HG03175 (cell line): Measurements from ENCODE around the gene TMEM176B.
A peak's percentile ranks its signal among the peaks of the same experiment; 100 is the strongest.

Experiments
- ATAC-seq: cut with Tn5 transposase; IDR thresholded peaks from one replicate; pipeline ENCODE4 v1.9.1; 2021; ENCODE audit warnings: mild to moderate bottlenecking, moderate library complexity; ENCODE audit not compliant: unreplicated experiment

The TMEM176B gene

GRCh38 chr7:150754951-150755350 is 45.2 kb downstream of the TMEM176B start:
- ATAC-seq = no peak

DNA sequence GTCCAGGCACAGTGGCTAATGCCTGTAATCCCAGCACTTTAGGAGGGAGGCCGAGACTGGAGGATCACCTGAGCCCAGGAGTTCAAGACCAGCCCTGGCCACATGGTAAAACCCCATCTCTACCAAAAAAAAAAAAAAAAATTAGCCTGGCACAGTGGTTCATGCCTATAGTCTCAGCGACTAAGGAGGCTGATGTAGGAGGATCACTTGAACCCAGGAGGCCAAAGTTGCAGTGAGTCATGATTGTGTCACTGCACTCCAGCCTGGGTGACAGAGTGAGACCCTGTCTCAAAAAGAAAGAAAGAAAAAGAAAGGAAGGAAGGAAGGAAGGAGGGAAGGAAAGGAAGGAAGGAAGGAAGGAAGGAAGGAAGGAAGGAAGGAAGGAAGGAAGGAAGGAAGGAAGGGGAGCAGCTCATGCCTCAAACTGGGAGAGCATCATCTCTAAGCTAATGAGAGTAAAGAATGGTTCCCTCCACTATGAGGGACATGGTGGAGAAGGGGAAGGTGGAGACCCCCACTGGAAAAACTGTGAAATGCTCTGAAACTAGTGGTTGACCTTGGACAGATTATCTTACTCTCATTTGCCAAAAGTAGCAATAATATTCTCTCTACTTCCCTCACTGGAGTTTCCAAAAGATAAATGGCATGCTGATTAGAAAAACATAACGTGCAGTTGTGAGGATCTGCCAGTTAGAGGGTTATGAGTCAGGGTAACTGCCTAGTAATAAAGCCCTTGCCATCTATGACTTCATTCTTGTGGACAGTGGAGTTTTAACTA is 46.1 kb downstream of the TMEM176B start:
- peak; percentile 37 for ATAC-seq

DNA sequence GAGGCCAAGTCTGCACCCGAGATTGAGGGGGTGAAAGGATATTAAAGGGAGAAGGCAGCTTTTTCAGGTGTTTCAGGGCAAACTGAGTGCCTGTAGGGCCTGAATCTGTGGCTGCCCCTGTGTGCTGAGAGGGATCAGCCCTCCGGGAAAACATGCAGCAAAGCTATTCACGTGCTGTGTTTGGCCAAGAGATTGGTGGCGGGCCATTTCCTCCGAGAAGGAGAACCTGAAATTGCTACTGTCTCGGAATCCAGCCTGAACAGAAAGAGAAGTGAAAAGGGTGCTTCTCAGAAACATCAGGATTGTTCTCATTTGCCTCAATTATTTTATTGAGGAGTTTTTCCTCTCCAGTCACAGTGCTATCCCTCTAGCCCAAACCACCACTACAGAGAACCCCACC is 46.9 kb downstream of the TMEM176B start:
- ATAC-seq = no peak

- no peak for ATAC-seq
Observed at GRCh38 chr7:150751702-150752101, 48.5 kb downstream of the TMEM176B start.

GRCh38 chr7:150748376-150748775 is 51.8 kb downstream of the TMEM176B start:
- ATAC-seq = no peak

DNA sequence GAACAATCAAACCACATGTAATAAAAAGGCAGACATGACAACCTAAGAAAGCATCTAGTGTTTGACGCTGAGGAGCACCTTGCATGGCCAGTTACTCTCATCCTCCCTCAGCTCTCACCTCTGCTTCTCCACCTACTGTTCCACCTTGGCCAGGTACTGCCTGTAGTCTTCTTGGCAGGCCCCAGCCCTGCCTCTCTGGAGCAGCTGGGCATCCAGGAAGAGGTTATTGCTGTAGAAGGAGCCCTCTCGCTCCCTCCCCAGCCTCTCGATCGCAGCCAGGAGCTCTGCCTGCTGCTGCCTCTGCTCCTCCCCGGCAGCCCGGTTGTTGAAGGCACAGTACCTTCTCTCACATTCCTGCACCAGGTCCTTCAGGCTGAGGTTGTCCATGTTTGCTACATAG is 53.2 kb downstream of the TMEM176B start:
- no peak for ATAC-seq

DNA sequence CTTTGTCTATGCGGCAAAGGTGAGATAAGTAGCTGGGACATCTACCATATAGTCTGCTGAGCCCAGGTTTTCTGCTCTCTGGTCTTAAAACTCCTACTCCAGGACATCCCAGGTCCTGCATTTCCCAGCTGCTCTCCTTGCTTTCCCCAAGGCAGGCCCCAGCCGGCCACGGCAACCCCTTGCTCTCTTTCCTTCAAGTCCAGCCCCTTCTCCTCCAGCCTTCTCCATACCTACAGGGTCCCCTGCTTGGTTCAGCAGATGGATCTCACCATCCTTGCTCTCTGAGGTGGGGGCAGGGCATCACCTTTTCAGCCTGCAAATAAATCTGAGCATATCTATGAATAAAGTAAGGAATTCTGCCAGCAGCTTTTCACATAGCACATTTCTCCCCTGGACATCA is 54.3 kb downstream of the TMEM176B start:
- no peak for ATAC-seq

GRCh38 chr7:150745086-150745485 is 55.1 kb downstream of the TMEM176B start:
- ATAC-seq = no peak

GRCh38 chr7:150744041-150744656 is 56.0 kb downstream of the TMEM176B start:
- ATAC-seq = no peak

DNA sequence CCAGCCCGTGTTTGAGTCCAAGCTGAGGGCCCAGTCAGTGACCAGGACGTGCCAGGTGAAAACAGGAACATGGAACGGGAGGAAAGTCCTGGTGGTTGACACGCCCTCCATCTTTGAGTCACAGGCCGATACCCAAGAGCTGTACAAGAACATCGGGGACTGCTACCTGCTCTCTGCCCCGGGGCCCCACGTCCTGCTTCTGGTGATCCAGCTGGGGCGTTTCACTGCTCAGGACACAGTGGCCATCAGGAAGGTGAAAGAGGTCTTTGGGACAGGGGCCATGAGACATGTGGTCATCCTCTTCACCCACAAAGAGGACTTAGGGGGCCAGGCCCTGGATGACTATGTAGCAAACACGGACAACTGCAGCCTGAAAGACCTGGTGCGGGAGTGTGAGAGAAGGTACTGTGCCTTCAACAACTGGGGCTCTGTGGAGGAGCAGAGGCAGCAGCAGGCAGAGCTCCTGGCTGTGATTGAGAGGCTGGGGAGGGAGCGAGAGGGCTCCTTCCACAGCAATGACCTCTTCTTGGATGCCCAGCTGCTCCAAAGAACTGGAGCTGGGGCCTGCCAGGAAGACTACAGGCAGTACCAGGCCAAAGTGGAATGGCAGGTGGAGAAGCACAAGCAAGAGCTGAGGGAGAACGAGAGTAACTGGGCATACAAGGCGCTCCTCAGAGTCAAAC is 57.7 kb downstream of the TMEM176B start:
- ATAC-seq = no peak
